ENCODE measurements around the gene ANKH.
A peak's percentile ranks its signal among the peaks of the same experiment; 100 is the strongest.

ANKH gene

DNA sequence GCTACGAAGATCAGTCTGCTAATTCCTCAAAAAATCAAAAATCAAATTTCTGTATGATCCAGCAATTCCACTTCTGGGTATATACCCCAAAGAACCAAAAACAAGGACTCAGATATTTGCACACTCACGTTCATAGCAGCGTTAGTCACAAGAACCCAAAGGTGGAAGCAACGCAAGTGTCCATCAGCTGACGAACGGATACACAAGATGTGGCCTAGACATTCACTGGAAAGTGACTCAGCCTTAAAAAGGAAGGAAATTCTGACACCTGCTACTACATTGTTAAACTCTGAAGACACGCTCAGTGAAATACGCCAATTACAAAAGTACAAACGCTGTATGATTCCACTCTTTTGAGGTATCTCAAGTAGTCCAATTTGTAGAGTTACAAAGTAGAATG, 113.7 kb downstream of the ANKH start:
- no peak for DNase-seq

GRCh38 chr5:14756478-14756877, 115.1 kb downstream of the ANKH start:
- DNase-seq, result no peak

GRCh38 chr5:14753947-14754346, 117.6 kb downstream of the ANKH start:
- no peak for DNase-seq

GRCh38 chr5:14753292-14753691, 118.3 kb downstream of the ANKH start:
- no peak for DNase-seq

DNA sequence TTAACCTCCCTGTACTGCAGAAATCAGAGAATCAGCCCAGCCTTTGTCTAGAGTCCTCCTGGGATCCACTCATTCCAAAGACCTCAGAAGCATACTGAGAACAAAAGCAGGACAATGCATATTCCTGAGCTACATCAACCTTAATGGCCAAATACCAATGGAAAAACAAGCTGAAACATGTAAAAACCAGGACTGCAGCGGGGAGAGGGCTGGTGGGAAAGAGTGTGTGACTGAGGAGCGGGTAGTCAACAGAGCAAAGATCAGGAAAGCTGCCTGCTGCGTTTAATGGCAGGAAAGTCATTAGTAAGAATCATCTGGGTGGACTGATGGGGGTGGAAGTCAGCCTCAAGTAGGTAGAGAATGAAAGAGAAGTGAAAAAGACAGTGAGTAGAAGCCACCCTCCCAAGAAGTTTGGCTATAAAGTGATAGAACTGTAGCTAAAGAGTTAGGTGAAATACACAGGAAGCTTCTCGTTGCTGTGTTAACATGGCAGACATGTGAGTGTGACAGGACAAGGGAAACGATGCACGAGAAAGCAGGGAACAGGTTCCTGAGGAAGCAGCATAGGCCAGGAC, 119.0 kb downstream of the ANKH start:
- DNase-seq, result no peak

DNA sequence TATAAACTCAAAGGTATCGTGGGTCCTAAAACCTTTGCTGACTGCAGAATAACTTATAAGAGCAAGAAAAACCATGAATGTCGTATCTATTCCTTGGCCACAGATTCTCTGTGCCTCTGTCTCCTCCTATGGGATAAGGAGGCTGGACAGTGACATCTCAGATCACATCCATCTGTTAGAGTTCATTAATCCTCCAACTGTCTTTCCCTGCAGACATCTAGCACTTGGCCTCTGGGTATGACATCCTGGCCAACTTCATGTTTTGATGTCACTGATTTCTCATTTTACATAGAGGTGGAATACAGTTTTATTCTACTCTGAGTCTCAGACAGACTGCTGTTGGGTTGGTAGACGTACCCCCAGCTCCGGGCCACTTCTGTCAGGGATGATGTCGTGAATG, 120.9 kb downstream of the ANKH start:
- DNase-seq, result no peak

DNA sequence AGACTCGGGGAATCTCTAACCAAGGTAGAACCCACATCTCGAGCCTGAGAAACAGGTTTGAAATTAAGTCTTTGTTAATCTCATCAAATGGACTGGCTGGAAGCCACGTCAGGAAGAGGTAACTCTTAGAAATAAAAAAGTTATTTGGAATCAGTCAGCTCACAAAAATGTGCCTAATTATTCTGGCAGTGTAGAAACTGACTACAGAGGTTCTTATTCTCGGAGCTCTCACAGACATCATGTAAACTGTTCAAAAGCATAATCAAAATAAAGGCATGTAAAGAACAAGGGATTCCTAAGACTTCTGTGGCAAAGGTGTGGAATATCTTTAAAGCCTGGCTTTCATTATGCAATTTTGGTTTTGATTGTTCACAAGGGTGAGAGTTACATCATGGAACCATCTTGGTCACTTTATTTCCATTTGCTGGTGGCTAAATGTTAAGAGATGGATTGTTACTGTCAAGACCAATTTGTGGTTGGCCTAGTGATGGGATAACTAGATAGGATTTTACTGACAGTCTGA, 121.9 kb downstream of the ANKH start:
- DNase-seq, result no peak

GRCh38 chr5:14748180-14748900, 123.2 kb downstream of the ANKH start:
- no peak for DNase-seq

GRCh38 chr5:14745753-14746152, 125.8 kb downstream of the ANKH start:
- no peak for DNase-seq

DNA sequence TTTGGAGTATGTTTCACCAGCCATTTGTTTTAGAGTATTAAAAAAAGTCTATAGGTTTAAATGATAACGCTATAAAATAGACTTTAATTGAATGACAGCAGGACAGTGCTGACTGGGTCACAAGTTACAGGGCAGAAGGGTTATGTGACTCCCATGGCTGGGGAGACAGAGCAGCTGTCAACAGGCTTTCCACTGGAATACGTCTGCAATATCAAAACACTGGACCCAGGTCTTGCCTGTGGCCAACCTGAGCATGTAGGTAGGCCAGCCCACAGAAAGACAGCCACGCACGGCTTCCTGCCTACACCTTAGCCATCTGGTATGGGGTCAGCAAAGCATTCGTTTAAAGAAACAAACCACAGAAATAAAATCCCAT, 126.4 kb downstream of the ANKH start:
- DNase-seq, result no peak

- DNase-seq, result no peak
Observed at GRCh38 chr5:14744296-14745187, 127.0 kb downstream of the ANKH start.

DNA sequence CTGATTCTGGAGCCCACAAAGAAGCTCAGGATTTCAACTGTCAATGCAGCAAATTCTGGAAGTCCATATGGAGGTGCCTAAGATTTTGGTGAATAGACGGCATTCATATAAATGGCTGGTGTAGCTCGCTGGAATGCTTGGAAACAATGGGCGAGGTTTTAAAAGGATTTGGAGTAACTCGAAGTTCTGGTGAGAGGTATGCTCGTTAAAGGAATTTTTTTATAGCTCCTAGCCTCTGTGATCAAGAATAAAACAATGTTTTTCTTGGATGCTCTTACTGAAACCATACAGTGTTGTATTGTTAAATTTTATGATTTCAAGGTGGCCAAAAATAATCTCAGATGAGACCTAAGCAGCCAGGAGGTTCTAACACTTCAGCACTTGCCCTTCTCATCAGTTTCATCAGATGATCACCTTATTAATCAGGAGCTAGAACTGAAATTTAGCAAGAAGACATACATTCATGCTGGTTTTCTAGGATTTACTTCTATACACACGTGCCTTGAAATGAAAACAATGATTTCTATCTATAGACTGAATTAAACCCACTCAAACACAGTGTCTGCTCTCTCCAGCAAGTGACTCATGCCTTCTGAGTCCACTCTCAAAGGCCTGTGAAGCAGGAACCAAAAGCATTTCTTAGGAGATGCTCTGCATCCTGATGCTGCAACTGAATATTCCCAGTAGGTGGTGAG, 127.8 kb downstream of the ANKH start:
- no peak for DNase-seq

DNA sequence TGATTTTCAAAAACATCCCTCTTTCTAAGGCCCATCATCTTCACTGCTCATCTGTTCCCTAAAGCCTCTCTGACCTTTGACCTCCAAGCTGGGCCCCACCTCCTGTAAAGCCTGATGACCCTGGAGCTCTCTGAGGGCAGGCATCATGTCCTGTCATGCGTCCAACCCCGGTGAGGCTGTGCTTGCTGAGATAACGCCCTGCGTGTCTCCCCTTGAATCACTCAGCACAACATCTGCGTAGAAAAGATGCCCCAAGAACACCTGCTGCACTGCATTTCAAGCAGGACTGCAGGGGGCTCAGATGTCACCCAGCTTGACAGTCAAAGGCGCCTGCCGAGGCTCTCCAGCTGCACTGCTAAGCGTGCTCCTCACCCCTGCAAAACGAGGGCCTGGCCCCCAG, 129.1 kb downstream of the ANKH start:
- DNase-seq, result no peak

DNA sequence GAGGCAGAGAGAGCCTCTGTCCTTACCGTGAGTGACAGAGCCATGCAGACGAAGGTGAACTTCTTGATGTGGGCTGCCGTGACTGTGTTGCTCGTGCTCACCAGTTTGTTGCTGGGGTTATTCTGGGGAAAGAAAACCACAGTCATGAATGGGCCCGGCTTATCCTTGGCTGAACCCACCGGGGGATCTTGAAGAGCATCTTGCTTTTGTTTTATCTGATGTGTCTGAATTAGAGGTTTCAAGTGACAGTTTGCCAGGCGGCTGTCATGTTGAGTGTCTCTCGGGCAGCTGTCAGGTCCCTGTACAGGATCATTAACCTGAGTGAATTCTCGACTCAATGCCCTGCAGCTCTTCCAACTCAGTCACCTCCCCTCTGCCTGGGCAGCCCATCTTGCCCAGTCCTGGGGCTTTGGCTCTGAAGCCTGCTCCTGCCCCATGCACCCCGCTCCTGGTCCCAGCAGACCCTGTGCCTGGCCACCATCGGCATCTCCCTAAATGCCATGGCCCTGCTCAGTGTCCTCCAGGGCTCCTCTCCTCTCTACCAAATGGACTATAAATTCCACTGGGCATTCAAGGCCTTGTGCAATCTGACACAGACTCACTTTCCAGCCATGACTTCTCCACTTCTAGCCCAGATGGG, 129.7 kb downstream of the ANKH start:
- DNase-seq, result no peak

GRCh38 chr5:14741131-14741530, 130.4 kb downstream of the ANKH start:
- DNase-seq, result no peak

- no peak for DNase-seq
Observed at GRCh38 chr5:14739981-14740380, 131.6 kb downstream of the ANKH start.

- peak; percentile 78 for DNase-seq
Observed at GRCh38 chr5:14739538-14739937, 132.0 kb downstream of the ANKH start.

DNA sequence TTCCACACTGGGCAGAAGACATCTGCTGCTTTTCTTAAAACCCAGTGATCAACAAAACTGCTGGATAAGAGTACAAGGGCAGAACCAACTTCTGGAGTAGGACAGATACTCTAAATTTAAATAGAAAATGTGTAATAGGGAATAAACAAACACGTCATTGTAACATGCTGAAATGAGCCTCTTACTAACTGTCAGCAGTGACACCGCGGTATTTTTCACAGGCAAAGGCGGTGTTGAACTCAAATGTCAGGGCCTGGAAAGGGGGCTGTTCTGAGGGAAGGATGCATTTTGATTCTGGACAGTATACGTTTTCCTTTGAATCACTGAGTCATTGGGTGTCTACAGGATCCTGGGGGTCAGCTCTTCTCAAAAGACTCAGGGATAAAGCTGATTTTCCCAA, 133.5 kb downstream of the ANKH start:
- no peak for DNase-seq

- no peak for DNase-seq
Observed at GRCh38 chr5:14737291-14737690, 134.3 kb downstream of the ANKH start.

DNA sequence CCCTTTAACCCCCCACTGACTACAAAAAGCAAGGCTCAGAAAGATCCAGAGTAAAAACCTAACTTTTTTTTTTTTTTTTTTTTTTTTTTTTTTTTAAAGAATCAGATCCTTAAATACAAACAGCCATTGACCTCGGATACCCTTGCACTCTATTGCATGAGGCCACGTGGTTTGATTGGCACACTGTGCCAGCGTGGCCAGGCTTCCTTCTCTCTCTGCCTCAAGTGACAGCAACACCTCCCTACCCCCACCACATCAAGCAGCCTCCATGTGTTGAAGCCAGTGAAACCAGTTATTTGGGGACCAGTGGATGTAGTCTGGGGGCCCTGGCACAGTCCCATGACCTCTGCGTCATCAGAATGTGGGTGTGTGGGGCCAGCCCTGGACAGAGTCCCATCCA, 135.6 kb downstream of the ANKH start:
- DNase-seq, result no peak

DNA sequence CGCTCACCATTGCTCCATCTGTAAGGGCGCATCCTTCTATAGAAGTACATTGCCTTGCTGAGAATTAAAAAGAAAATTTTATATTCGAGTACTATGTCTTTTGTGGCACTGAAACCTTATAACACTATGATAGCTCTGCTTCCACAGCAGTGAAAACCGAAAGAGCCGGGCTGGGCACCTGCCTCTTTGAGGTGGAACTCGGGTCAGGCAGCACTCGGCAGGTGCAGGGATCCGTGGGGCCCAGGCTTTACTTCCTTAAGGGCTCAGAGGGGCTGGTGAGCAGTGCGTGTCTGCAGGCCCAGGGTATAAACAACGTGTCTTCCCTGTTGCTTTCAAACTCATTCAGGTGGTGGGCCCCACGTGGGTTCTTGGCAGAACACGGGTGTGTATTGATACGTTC, 137.2 kb downstream of the ANKH start:
- DNase-seq, result no peak

DNA sequence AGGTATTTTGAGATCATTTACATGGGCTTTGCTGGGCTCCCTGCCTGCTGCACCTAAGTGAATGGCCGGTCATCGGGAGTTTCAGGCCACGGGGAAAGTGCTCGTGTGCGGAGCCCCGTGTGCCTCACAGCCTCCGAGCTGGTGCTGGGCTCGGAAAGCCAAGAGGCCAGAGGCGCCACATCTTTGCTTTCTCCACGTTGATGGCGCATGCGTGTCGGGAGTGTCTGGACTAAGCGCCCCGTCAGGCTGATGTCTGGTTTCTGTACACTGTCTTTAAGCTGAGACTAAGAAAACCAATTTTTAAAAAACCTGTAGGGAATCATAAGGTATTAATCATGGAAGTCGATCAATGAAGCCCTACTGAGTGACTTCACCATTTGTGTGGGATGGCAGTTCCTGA, 137.9 kb downstream of the ANKH start:
- no peak for DNase-seq

- DNase-seq, result no peak
Observed at GRCh38 chr5:14732991-14733390, 138.6 kb downstream of the ANKH start.
